Measurements from ENCODE around the gene INPP5A.

INPP5A gene

GRCh38 chr10:132780356-132780755, 242.8 kb downstream of the INPP5A start:
- H3K36me3 ChIP-seq (ENCODE audit: insufficient read depth, low read length): peaks cover 7% of the 10 kb centered on the region; the same call in 1 of the 2 replicates
- no peaks in the 10 kb centered on the region for H4K20me1 ChIP-seq (ENCODE audit: insufficient read depth, low read length, poor library complexity, severe bottlenecking)
- no peak overlapping the region for H3K9ac ChIP-seq (ENCODE audit: low read depth, low read length, poor library complexity, severe bottlenecking)
- TF ChIP-seq, protein P1, sequence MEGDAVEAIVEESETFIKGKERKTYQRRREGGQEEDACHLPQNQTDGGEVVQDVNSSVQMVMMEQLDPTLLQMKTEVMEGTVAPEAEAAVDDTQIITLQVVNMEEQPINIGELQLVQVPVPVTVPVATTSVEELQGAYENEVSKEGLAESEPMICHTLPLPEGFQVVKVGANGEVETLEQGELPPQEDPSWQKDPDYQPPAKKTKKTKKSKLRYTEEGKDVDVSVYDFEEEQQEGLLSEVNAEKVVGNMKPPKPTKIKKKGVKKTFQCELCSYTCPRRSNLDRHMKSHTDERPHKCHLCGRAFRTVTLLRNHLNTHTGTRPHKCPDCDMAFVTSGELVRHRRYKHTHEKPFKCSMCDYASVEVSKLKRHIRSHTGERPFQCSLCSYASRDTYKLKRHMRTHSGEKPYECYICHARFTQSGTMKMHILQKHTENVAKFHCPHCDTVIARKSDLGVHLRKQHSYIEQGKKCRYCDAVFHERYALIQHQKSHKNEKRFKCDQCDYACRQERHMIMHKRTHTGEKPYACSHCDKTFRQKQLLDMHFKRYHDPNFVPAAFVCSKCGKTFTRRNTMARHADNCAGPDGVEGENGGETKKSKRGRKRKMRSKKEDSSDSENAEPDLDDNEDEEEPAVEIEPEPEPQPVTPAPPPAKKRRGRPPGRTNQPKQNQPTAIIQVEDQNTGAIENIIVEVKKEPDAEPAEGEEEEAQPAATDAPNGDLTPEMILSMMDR (conservative IDR thresholded peaks at IDR 0.05; ENCODE audit: low read length): no peak
- no peak for TF ChIP-seq EZH2phosphoT487 (IDR thresholded peaks at IDR 0.05; ENCODE audit: borderline replicate concordance)
- H3K9me3 ChIP-seq (ENCODE audit: insufficient read depth, low read depth, low read length): no peaks in the 10 kb centered on the region
- H3K4me3 ChIP-seq (ENCODE audit: low read length, poor library complexity, severe bottlenecking): no peak overlapping the region
- no peaks in the 10 kb centered on the region for H3K79me2 ChIP-seq (ENCODE audit: insufficient read depth, low read length)
- no peaks in the 10 kb centered on the region for H3K9me2 ChIP-seq (replicated peaks; ENCODE audit: low read depth, low read length)
- H3K4me2 ChIP-seq (ENCODE audit: low read depth, low read length, poor library complexity, severe bottlenecking): no peak overlapping the region
- no peaks in the 10 kb centered on the region for H3K4me1 ChIP-seq (ENCODE audit: insufficient read depth, low read length, poor library complexity, severe bottlenecking)
- no peaks in the 10 kb centered on the region for H3K27me3 ChIP-seq (ENCODE audit: insufficient read depth, low read length, poor library complexity, severe bottlenecking)
- no peak overlapping the region for H2AFZ ChIP-seq (ENCODE audit: low read length)
- H3F3A ChIP-seq (ENCODE audit: low read depth): no peaks in the 10 kb centered on the region

DNA sequence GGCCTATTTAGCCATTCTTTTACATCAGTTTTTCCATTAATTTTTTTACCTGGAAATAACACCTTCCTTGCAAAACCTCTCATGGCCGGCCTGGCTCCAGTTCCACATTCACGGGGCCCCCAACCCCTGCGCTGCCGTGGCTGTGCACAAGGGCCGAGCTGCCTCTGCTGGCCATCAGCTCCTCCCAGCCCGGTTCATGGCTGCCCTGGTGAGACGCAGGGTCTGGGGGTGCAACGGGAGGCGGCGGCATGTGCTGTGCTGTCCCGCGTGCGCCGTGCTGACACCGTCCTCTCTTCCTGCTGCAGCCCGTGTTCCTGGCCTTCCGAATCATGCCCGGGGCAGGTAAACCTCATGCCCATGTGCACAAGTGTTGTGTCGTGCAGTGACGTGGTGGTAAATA, 244.0 kb downstream of the INPP5A start:
- TF ChIP-seq, protein P1 (conservative IDR thresholded peaks at IDR 0.05; ENCODE audit: low read length): no peak
- TF ChIP-seq EZH2phosphoT487 (IDR thresholded peaks at IDR 0.05; ENCODE audit: borderline replicate concordance): no peak

DNA sequence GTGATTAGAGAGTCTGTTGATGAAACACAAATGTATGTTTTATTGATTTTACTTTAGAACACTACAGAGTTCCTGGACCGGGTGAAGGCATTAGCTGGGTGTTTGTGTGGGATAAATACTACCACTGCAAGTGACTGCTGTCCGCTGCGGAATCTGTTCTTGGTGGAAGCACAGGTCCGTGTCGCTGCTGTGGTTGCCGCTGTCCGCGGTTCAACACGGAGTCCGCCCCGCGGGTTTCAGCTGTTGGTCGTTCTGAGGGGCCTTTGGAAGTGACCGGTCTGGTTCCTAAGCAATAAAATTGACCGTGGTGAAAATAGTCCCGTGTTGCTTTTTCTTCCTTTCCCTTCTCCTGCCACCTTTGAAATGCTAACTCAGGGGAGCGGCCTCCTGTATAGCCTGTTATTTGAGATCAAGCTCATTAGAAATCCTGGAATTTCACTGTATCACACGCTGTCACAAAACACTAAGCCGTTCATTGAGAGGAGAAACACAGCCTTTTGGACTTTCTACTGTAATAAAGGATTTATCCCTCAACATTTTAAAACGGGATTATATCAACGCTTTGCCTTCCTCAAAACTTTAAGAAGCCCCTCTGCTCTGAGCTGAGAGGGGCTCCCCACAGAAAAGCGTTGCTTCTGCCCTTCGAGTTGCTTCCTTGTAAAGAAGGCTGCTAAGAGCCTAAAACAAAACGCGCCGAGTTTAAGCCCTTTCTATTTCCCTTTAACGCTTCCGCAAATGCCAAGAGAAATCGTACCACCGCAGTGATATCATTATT, 245.8 kb downstream of the INPP5A start:
- Histone ChIP-seq H4K20me1 (ENCODE audit: insufficient read depth, low read length, poor library complexity, severe bottlenecking) (no peaks in the 10 kb centered on the region), H3K9me2 (replicated peaks; ENCODE audit: low read depth, low read length) (no peaks in the 10 kb centered on the region), H3K9ac (ENCODE audit: low read depth, low read length, poor library complexity, severe bottlenecking) (no peak overlapping the region), H3K79me2 (ENCODE audit: insufficient read depth, low read length) (no peaks in the 10 kb centered on the region), H3F3A (ENCODE audit: low read depth) (no peaks in the 10 kb centered on the region), H2AFZ (ENCODE audit: low read length) (no peak overlapping the region), H3K27me3 (ENCODE audit: insufficient read depth, low read length, poor library complexity, severe bottlenecking) (no peaks in the 10 kb centered on the region), H3K4me2 (ENCODE audit: low read depth, low read length, poor library complexity, severe bottlenecking) (no peak overlapping the region), H3K4me1 (ENCODE audit: insufficient read depth, low read length, poor library complexity, severe bottlenecking) (no peaks in the 10 kb centered on the region), H3K36me3 (ENCODE audit: insufficient read depth, low read length) (peaks cover 7% of the 10 kb centered on the region; the same call in 1 of the 2 replicates), H3K4me3 (ENCODE audit: low read length, poor library complexity, severe bottlenecking) (no peak overlapping the region), H3K9me3 (ENCODE audit: insufficient read depth, low read depth, low read length) (no peaks in the 10 kb centered on the region)
- TF ChIP-seq, protein P1 (conservative IDR thresholded peaks at IDR 0.05; ENCODE audit: low read length): no peak
- no peak for TF ChIP-seq EZH2phosphoT487 (IDR thresholded peaks at IDR 0.05; ENCODE audit: borderline replicate concordance)

More for the DNA sequence above, 244.0 kb downstream of the INPP5A start:
- H3K27me3 ChIP-seq (ENCODE audit: insufficient read depth, low read length, poor library complexity, severe bottlenecking): no peaks in the 10 kb centered on the region
- no peaks in the 10 kb centered on the region for H4K20me1 ChIP-seq (ENCODE audit: insufficient read depth, low read length, poor library complexity, severe bottlenecking)
- H3K4me3 ChIP-seq (ENCODE audit: low read length, poor library complexity, severe bottlenecking): no peak overlapping the region
- no peak overlapping the region for H3K4me2 ChIP-seq (ENCODE audit: low read depth, low read length, poor library complexity, severe bottlenecking)
- H3F3A ChIP-seq (ENCODE audit: low read depth): no peaks in the 10 kb centered on the region
- peaks cover 7% of the 10 kb centered on the region; the same call in 1 of the 2 replicates for H3K36me3 ChIP-seq (ENCODE audit: insufficient read depth, low read length)
- H2AFZ ChIP-seq (ENCODE audit: low read length): no peak overlapping the region
- H3K79me2 ChIP-seq (ENCODE audit: insufficient read depth, low read length): no peaks in the 10 kb centered on the region
- no peaks in the 10 kb centered on the region for H3K4me1 ChIP-seq (ENCODE audit: insufficient read depth, low read length, poor library complexity, severe bottlenecking)
- H3K9ac ChIP-seq (ENCODE audit: low read depth, low read length, poor library complexity, severe bottlenecking): no peak overlapping the region
- H3K9me2 ChIP-seq (replicated peaks; ENCODE audit: low read depth, low read length): no peaks in the 10 kb centered on the region
- H3K9me3 ChIP-seq (ENCODE audit: insufficient read depth, low read depth, low read length): no peaks in the 10 kb centered on the region

All from Loucy (cell line).